Liver (tissue), 9 donors: ENCODE data around the gene CCDC126. TPM values are rescaled to one million over a fixed set of nuclear protein-coding genes. Genes with fewer than 3 reads are reported as not detected.

Experiments
- DNase-seq: peaks from one replicate; pipeline ENCODE4 v3.0.0-alpha.2; 2017; ENCODE audit warnings: low spot score
- H3K27ac ChIP-seq, 2 donors: one replicate each; pipeline ENCODE4 v1.7.0; 2013; ENCODE audit warnings: inconsistent platforms in 2 of 2, low read length in 2 of 2, control low read depth in 1 of 2, low read depth in 1 of 2, mild to moderate bottlenecking in 1 of 2
- H3K27me3 ChIP-seq, 4 donors: one replicate each; pipeline versions ENCODE4 v1.6.1 to v1.7.0; 2013; ENCODE audit warnings: low read length in 3 of 4, inconsistent platforms in 1 of 4, mild to moderate bottlenecking in 1 of 4, moderate library complexity in 1 of 4; ENCODE audit not compliant: control insufficient read depth in 4 of 4, insufficient read depth in 4 of 4
- H3K36me3 ChIP-seq, 4 donors: one replicate each; pipeline versions ENCODE4 v1.6.1 to v1.7.0; 2013; ENCODE audit warnings: low read length in 3 of 4, mild to moderate bottlenecking in 3 of 4, low read depth in 1 of 4, moderate library complexity in 1 of 4; ENCODE audit not compliant: control insufficient read depth in 4 of 4, insufficient read depth in 3 of 4
- H3K4me1 ChIP-seq, 4 donors: one replicate each; pipeline versions ENCODE4 v1.6.1 to v1.7.0; 2013; ENCODE audit warnings: low read length in 3 of 4, mild to moderate bottlenecking in 3 of 4, moderate library complexity in 1 of 4; ENCODE audit not compliant: control insufficient read depth in 4 of 4, insufficient read depth in 4 of 4
- H3K4me3 ChIP-seq, 3 donors: one replicate each; pipeline versions ENCODE4 v1.6.1 to v1.7.0; 2013; ENCODE audit warnings: low read length in 3 of 3, control low read depth in 1 of 3, low read depth in 1 of 3, mild to moderate bottlenecking in 1 of 3
- H3K9ac ChIP-seq, 2 donors: one replicate each; pipeline ENCODE4 v1.7.0; 2013; ENCODE audit warnings: low read length in 2 of 2, mild to moderate bottlenecking in 2 of 2, moderate library complexity in 2 of 2, control low read depth in 1 of 2, low read depth in 1 of 2
- H3K9me3 ChIP-seq, 4 donors: one replicate each; pipeline versions ENCODE4 v1.6.1 to v1.7.0; 2013; ENCODE audit warnings: low read length in 3 of 4; ENCODE audit not compliant: control insufficient read depth in 4 of 4
- EGR1 ChIP-seq, 2 donors: IDR thresholded peaks; 2 replicates each; pipeline ENCODE4 v1.6.1; 2016 to 2018; ENCODE audit warnings: antibody characterized with exemption in 2 of 2, low read depth in 2 of 2
- FOXA1 ChIP-seq: IDR thresholded peaks from 2 replicates; pipeline ENCODE4 v1.6.1; 2016; ENCODE audit warnings: antibody characterized with exemption
- FOXA2 ChIP-seq: IDR thresholded peaks from 2 replicates; pipeline ENCODE4 v1.6.1; 2016; ENCODE audit warnings: antibody characterized with exemption
- GABPA ChIP-seq, 2 donors: IDR thresholded peaks in 1 of 2; conservative IDR thresholded peaks in 1 of 2; 2 replicates each; pipeline ENCODE4 v1.6.1; 2016; ENCODE audit warnings: antibody characterized with exemption in 2 of 2, mild to moderate bottlenecking in 1 of 2, moderate library complexity in 1 of 2
- HNF4G ChIP-seq: IDR thresholded peaks from 2 replicates; pipeline ENCODE4 v1.6.1; 2016; ENCODE audit warnings: antibody characterized with exemption
- JUND ChIP-seq, 2 donors: IDR thresholded peaks; 2 replicates each; pipeline ENCODE4 v1.6.1; 2016; ENCODE audit warnings: antibody characterized with exemption in 2 of 2
- NR2F2 ChIP-seq: IDR thresholded peaks from 2 replicates; pipeline ENCODE4 v1.6.1; 2016; ENCODE audit warnings: antibody characterized with exemption
- RAD21 ChIP-seq, 2 donors: IDR thresholded peaks; 2 replicates each; pipeline ENCODE4 v1.6.1; 2016; ENCODE audit warnings: antibody characterized with exemption in 2 of 2, mild to moderate bottlenecking in 2 of 2
- RXRA ChIP-seq, 2 donors: IDR thresholded peaks; 2 replicates each; pipeline ENCODE4 v1.6.1; 2017 to 2018; ENCODE audit warnings: antibody characterized with exemption in 2 of 2, mild to moderate bottlenecking in 1 of 2
- SP1 ChIP-seq: IDR thresholded peaks from 2 replicates; pipeline ENCODE4 v1.6.1; 2018; ENCODE audit warnings: antibody characterized with exemption, mild to moderate bottlenecking
- TAF1 ChIP-seq: conservative IDR thresholded peaks from 2 replicates; pipeline ENCODE4 v1.6.1; 2016; ENCODE audit warnings: antibody characterized with exemption, mild to moderate bottlenecking
- WGBS: extraction: QIAGEN DNeasy Blood & Tissue Kit; methylation state at CpG from one replicate; pipeline ENCODE4 v1.1.7; 2013; 5-methylcytosine and 5-hydroxymethylcytosine counted together
- polyA plus RNA-seq, 2 donors: library from polyadenylated mRNA; stranded (reverse) in 1 of 2; unstranded in 1 of 2; fragments of 200-250 nt in 1 of 2; fragments of >200 nt in 1 of 2; fragmentation: Nextera tagmentation in 1 of 2; extraction: Ambion mirVana in 1 of 2; gene quantifications; one replicate each; pipeline versions ENCODE4 v1.2.1 to v1.2.3, GENCODE V29; 2013 to 2015
- total RNA-seq, 2 donors: library from RNA; depleted of rRNA; stranded (reverse); fragments of >200 nt; gene quantifications; one replicate each; pipeline ENCODE4 v1.2.3, GENCODE V29; 2014
- TF ChIP-seq, protein P1 (sequence below): IDR thresholded peaks from 2 replicates; pipeline ENCODE4 v1.6.1; 2016; ENCODE audit warnings: antibody characterized with exemption, mild to moderate bottlenecking
- TF ChIP-seq, protein P2 (sequence below): IDR thresholded peaks from 2 replicates; pipeline ENCODE4 v1.6.1; 2016; ENCODE audit warnings: antibody characterized with exemption
- TF ChIP-seq, protein P3 (sequence below): IDR thresholded peaks from 2 replicates; pipeline ENCODE4 v1.6.1; 2016; ENCODE audit warnings: antibody characterized with exemption
- TF ChIP-seq, protein P4 (sequence below): fragments of 150-350 bp; IDR thresholded peaks from 2 replicates; pipeline ENCODE4 v1.5.1; 2017; ENCODE audit warnings: improper control_type of control experiment, low read depth, low read length; ENCODE audit not compliant: missing input control
- TF ChIP-seq, protein P5 (sequence below): IDR thresholded peaks from 2 replicates; pipeline ENCODE4 v1.6.1; 2016; ENCODE audit warnings: antibody characterized with exemption
- donor health status: healthy.
- donor health status: healthy.
- donor health status: healthy.
- donor health status: healthy.
- donor health status: healthy.

Gene CCDC126
- total and polyA plus RNA-seq, 4 donors = 4.8 to 11.3 (median 7.8) TPM

DNA sequence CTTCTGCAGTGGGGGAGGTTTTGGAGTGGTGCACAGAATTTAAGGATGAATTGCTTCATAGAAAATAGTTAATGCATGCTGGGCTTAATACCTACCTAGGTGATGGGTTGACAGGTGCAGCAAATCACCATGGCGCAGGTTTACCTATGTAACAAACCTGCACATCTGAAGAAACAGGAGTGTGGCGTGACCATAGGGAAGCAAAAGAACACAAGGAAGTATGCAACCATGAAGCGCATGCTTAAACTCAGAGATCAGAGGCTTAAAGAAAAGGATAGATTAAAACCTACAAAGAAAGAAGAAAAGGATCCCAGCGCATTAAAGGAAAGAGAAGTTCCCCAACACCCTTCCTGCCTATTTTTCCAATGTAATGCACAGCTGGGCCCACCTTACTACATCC is 22.0 kb downstream of the CCDC126 start:
- peaks cover 3 to 8% (median 4%) of the 10 kb centered on the region in 4 donors for H3K4me1 ChIP-seq
- TF ChIP-seq TAF1 = no peak
- TF ChIP-seq FOXA1 = no peak
- TF ChIP-seq HNF4G = no peak
- no peak for TF ChIP-seq NR2F2
- TF ChIP-seq, protein P1, sequence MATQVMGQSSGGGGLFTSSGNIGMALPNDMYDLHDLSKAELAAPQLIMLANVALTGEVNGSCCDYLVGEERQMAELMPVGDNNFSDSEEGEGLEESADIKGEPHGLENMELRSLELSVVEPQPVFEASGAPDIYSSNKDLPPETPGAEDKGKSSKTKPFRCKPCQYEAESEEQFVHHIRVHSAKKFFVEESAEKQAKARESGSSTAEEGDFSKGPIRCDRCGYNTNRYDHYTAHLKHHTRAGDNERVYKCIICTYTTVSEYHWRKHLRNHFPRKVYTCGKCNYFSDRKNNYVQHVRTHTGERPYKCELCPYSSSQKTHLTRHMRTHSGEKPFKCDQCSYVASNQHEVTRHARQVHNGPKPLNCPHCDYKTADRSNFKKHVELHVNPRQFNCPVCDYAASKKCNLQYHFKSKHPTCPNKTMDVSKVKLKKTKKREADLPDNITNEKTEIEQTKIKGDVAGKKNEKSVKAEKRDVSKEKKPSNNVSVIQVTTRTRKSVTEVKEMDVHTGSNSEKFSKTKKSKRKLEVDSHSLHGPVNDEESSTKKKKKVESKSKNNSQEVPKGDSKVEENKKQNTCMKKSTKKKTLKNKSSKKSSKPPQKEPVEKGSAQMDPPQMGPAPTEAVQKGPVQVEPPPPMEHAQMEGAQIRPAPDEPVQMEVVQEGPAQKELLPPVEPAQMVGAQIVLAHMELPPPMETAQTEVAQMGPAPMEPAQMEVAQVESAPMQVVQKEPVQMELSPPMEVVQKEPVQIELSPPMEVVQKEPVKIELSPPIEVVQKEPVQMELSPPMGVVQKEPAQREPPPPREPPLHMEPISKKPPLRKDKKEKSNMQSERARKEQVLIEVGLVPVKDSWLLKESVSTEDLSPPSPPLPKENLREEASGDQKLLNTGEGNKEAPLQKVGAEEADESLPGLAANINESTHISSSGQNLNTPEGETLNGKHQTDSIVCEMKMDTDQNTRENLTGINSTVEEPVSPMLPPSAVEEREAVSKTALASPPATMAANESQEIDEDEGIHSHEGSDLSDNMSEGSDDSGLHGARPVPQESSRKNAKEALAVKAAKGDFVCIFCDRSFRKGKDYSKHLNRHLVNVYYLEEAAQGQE = no peak
- TF ChIP-seq, protein P2, sequence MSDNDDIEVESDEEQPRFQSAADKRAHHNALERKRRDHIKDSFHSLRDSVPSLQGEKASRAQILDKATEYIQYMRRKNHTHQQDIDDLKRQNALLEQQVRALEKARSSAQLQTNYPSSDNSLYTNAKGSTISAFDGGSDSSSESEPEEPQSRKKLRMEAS = no peak
- TF ChIP-seq, protein P3, sequence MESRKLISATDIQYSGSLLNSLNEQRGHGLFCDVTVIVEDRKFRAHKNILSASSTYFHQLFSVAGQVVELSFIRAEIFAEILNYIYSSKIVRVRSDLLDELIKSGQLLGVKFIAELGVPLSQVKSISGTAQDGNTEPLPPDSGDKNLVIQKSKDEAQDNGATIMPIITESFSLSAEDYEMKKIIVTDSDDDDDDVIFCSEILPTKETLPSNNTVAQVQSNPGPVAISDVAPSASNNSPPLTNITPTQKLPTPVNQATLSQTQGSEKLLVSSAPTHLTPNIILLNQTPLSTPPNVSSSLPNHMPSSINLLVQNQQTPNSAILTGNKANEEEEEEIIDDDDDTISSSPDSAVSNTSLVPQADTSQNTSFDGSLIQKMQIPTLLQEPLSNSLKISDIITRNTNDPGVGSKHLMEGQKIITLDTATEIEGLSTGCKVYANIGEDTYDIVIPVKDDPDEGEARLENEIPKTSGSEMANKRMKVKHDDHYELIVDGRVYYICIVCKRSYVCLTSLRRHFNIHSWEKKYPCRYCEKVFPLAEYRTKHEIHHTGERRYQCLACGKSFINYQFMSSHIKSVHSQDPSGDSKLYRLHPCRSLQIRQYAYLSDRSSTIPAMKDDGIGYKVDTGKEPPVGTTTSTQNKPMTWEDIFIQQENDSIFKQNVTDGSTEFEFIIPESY = no peak
- TF ChIP-seq, protein P4, sequence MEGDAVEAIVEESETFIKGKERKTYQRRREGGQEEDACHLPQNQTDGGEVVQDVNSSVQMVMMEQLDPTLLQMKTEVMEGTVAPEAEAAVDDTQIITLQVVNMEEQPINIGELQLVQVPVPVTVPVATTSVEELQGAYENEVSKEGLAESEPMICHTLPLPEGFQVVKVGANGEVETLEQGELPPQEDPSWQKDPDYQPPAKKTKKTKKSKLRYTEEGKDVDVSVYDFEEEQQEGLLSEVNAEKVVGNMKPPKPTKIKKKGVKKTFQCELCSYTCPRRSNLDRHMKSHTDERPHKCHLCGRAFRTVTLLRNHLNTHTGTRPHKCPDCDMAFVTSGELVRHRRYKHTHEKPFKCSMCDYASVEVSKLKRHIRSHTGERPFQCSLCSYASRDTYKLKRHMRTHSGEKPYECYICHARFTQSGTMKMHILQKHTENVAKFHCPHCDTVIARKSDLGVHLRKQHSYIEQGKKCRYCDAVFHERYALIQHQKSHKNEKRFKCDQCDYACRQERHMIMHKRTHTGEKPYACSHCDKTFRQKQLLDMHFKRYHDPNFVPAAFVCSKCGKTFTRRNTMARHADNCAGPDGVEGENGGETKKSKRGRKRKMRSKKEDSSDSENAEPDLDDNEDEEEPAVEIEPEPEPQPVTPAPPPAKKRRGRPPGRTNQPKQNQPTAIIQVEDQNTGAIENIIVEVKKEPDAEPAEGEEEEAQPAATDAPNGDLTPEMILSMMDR = no peak
- TF ChIP-seq RXRA (IDR thresholded peaks at IDR 0.05) = no peak
- TF ChIP-seq, protein P5, sequence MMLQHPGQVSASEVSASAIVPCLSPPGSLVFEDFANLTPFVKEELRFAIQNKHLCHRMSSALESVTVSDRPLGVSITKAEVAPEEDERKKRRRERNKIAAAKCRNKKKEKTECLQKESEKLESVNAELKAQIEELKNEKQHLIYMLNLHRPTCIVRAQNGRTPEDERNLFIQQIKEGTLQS = no peak
- no peak for TF ChIP-seq EGR1 (IDR thresholded peaks at IDR 0.05; ENCODE audit: low read depth in 2 of 2)
- TF ChIP-seq GABPA (IDR thresholded peaks at IDR 0.05 in 1 of 2, conservative IDR thresholded peaks at IDR 0.05 in 1 of 2) = no peak
- peaks cover 0 to 4% (median under 1%) of the 10 kb centered on the region in 4 donors for H3K9me3 ChIP-seq
- peaks cover 0 to 11% (median 2%) of the 10 kb centered on the region in 4 donors for H3K36me3 ChIP-seq
- DNase-seq = no peak
- no peak overlapping the region for H3K27ac ChIP-seq
- no peaks in the 10 kb centered on the region for H3K27me3 ChIP-seq
- WGBS = 96% methylated on average over 4 of the region's 4 CpGs
- no peak overlapping the region for H3K9ac ChIP-seq
- H3K4me3 ChIP-seq = peak overlapping the region in 1 of 3 donors; percentile 32

DNA sequence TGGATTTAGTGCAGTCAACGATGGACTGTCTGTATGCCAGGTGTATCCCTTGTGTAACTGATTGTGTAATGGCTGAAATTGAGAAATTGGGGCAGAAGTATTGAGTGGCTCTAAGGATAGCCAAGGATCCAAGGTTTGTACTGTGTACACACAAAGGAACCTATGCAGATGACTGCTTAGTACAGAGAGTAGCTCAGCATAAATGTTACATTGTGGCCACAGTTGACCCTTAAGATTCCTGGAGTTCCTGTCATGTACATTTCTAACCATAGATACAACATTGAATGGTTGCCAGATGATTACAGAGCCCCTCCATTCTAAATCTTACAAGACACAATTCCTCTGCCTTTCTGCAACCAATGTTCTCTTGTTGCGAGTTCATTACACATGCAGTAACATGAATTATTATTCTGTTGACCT is 25.3 kb downstream of the CCDC126 start:
- H3K4me1 ChIP-seq = peaks cover 3 to 13% (median 5%) of the 10 kb centered on the region in 4 donors
- H3K9me3 ChIP-seq = peaks cover 0 to 2% (median 0%) of the 10 kb centered on the region in 4 donors
- WGBS = 40% methylated on average over 2 of the region's 2 CpGs
- no peaks in the 10 kb centered on the region for H3K27me3 ChIP-seq
- no peak for DNase-seq
- H3K36me3 ChIP-seq = peaks cover 0 to 4% (median 2%) of the 10 kb centered on the region in 4 donors
- H3K9ac ChIP-seq = no peak overlapping the region
- peak overlapping the region in 1 of 3 donors; percentile 18 for H3K4me3 ChIP-seq
- peak overlapping the region; percentile 30 to 70 for H3K27ac ChIP-seq
- TF ChIP-seq TAF1 (no peak), GABPA (IDR thresholded peaks at IDR 0.05 in 1 of 2, conservative IDR thresholded peaks at IDR 0.05 in 1 of 2) (peak in 1 of 2 donors; percentile 31), SP1 (peak; percentile 83), FOXA1 (peak; percentile 46), NR2F2 (no peak), RAD21 (IDR thresholded peaks at IDR 0.05) (peak in 1 of 2 donors; percentile 27), EGR1 (IDR thresholded peaks at IDR 0.05; ENCODE audit: low read depth in 2 of 2) (no peak), FOXA2 (peak; percentile 73), RXRA (IDR thresholded peaks at IDR 0.05) (peak; percentile 83), JUND (IDR thresholded peaks at IDR 0.05) (peak; percentile 71 to 79)
- TF ChIP-seq, protein P4 = no peak
- TF ChIP-seq, protein P3 = peak; percentile 70
- TF ChIP-seq, protein P5 = no peak
- TF ChIP-seq, protein P2 = peak; percentile 40
